ENCODE data around the gene GYS1.
A peak's percentile ranks its signal among the peaks of the same experiment; 100 is the strongest.
"Not testable (repeated sequence)": the region's sequence is repeated elsewhere in the genome, so short reads cannot be mapped to it uniquely, and the experiment has no call there.

Gene GYS1

GRCh38 chr19:48925240-48925843 is 67.8 kb downstream of the GYS1 start:
- H2BK5ac ChIP-seq (ENCODE audit: low read length) = no peak overlapping the region
- no peaks in the 10 kb centered on the region for H3K79me1 ChIP-seq (ENCODE audit: low read length)
- H4K5ac ChIP-seq (ENCODE audit: low read length) = no peak overlapping the region
- no peak overlapping the region for H3K4ac ChIP-seq (ENCODE audit: low read depth, low read length)
- peak; percentile 26 for DNase-seq
- no peak overlapping the region for H2BK120ac ChIP-seq (ENCODE audit: low read depth, low read length)
- no peak overlapping the region for H3K9ac ChIP-seq (ENCODE audit: low read length)
- no peaks in the 10 kb centered on the region for H3K27me3 ChIP-seq (ENCODE audit: insufficient read depth, low read length, poor library complexity)
- no peak overlapping the region for H3K27ac ChIP-seq (ENCODE audit: low read depth, low read length)
- H4K8ac ChIP-seq (ENCODE audit: low read depth, low read length) = no peak overlapping the region
- no peak overlapping the region for H2AK5ac ChIP-seq (ENCODE audit: low read length)
- H3K4me2 ChIP-seq (ENCODE audit: low read length) = no peak overlapping the region
- H3K23ac ChIP-seq (ENCODE audit: low read length) = no peak overlapping the region
- no peak overlapping the region for H3K56ac ChIP-seq (ENCODE audit: low read length)
- no peak overlapping the region for H3K4me3 ChIP-seq (ENCODE audit: low read length)
- no CpG with 5 or more reads among the region's 11 CpGs for WGBS (ENCODE audit: extremely low coverage, insufficient coverage, low lambda C conversion rate)
- no peaks in the 10 kb centered on the region for H3K79me2 ChIP-seq (ENCODE audit: control insufficient read depth, insufficient read depth, low read length)
- H3K4me1 ChIP-seq (ENCODE audit: control insufficient read depth, low read depth, low read length) = no peaks in the 10 kb centered on the region
- H3K18ac ChIP-seq (ENCODE audit: low read length) = no peak overlapping the region
- no peak overlapping the region for H2BK15ac ChIP-seq (replicated peaks; ENCODE audit: low read depth)
- H3K36me3 ChIP-seq (ENCODE audit: control insufficient read depth, insufficient read depth, low read length) = peaks cover 2% of the 10 kb centered on the region

DNA sequence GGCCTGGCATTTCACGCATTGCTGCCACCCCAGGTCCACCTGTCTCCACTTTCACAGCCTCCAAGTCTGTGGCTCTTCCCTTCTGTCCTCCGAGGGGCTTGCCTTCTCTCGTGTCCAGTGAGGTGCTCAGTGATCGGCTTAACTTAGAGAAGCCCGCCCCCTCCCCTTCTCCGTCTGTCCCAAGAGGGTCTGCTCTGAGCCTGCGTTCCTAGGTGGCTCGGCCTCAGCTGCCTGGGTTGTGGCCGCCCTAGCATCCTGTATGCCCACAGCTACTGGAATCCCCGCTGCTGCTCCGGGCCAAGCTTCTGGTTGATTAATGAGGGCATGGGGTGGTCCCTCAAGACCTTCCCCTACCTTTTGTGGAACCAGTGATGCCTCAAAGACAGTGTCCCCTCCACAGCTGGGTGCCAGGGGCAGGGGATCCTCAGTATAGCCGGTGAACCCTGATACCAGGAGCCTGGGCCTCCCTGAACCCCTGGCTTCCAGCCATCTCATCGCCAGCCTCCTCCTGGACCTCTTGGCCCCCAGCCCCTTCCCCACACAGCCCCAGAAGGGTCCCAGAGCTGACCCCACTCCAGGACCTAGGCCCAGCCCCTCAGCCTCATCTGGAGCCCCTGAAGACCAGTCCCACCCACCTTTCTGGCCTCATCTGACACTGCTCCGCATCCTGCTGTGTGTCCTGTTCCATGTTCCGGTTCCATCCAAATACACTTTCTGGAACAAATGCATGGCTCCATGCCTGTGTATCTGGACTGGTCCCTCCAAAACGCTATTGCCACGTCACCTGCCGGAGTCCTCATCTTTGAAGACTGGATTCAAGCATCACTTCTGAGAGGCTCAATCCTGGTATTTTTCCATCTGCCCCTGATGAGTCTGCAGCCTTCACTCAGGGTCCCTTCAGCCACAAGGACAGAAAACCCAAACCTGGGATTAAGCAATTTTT is 70.3 kb downstream of the GYS1 start:
- no peak overlapping the region for H3K56ac ChIP-seq (ENCODE audit: low read length)
- no peak overlapping the region for H3K4me3 ChIP-seq (ENCODE audit: low read length)
- H3K4me1 ChIP-seq (ENCODE audit: control insufficient read depth, low read depth, low read length) = no peaks in the 10 kb centered on the region
- no peak overlapping the region for H2AK5ac ChIP-seq (ENCODE audit: low read length)
- H3K36me3 ChIP-seq (ENCODE audit: control insufficient read depth, insufficient read depth, low read length) = peaks cover 2% of the 10 kb centered on the region
- H3K27ac ChIP-seq (ENCODE audit: low read depth, low read length) = no peak overlapping the region
- no peaks in the 10 kb centered on the region for H3K79me2 ChIP-seq (ENCODE audit: control insufficient read depth, insufficient read depth, low read length)
- no peak overlapping the region for H4K5ac ChIP-seq (ENCODE audit: low read length)
- no peak overlapping the region for H4K8ac ChIP-seq (ENCODE audit: low read depth, low read length)
- no peaks in the 10 kb centered on the region for H3K27me3 ChIP-seq (ENCODE audit: insufficient read depth, low read length, poor library complexity)
- no peak overlapping the region for H2BK120ac ChIP-seq (ENCODE audit: low read depth, low read length)
- no peak overlapping the region for H2BK15ac ChIP-seq (replicated peaks; ENCODE audit: low read depth)
- H3K4me2 ChIP-seq (ENCODE audit: low read length) = no peak overlapping the region
- H3K23ac ChIP-seq (ENCODE audit: low read length) = no peak overlapping the region
- no peak overlapping the region for H3K9ac ChIP-seq (ENCODE audit: low read length)
- H3K79me1 ChIP-seq (ENCODE audit: low read length) = no peaks in the 10 kb centered on the region
- H3K18ac ChIP-seq (ENCODE audit: low read length) = no peak overlapping the region
- no peak overlapping the region for H2BK5ac ChIP-seq (ENCODE audit: low read length)
- WGBS (ENCODE audit: extremely low coverage, insufficient coverage, low lambda C conversion rate) = no CpG with 5 or more reads among the region's 18 CpGs
- H3K4ac ChIP-seq (ENCODE audit: low read depth, low read length) = no peak overlapping the region
- no peak for DNase-seq

DNA sequence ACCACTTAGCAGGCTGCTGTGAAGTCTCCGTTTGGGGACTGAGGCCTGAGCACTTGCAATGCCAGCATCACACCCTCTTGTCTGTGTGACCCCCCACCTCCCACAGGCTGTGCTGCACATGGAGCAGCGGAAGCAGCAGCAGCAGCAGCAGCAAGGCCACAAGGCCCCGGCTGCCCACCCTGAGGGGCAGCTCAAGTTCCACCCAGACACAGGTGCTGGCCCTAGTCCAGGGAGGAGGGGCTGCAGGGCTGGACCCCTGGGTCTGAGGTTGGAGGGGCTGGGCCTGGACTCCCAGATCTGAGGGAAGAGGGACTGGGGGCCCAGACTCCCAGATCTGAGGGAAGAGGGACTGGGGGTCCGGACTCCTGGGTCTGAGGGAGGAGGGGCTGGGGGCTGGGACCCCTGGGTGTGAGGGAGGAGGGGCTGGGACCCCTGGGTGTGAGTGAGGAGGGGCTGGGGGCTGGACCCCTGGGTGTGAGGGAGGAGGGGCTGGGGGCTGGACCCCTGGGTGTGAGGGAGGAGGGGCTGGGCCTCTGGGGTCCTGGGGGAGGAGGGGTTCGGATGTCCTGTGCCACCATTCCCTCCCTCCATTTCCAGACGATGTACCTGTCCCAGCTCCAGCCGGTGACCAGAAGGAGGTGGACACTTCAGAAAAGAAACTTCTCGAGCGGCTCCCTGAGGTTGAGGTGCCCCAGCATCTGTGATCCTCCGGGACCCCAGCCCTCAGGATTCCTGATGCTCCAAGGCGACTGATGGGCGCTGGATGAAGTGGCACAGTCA is 71.2 kb downstream of the GYS1 start:
- no peaks in the 10 kb centered on the region for H3K4me1 ChIP-seq (ENCODE audit: control insufficient read depth, low read depth, low read length)
- no peak overlapping the region for H2BK15ac ChIP-seq (replicated peaks; ENCODE audit: low read depth)
- no peak overlapping the region for H2BK120ac ChIP-seq (ENCODE audit: low read depth, low read length)
- H3K56ac ChIP-seq (ENCODE audit: low read length) = no peak overlapping the region
- H3K27ac ChIP-seq (ENCODE audit: low read depth, low read length) = no peak overlapping the region
- H3K4ac ChIP-seq (ENCODE audit: low read depth, low read length) = no peak overlapping the region
- no peak overlapping the region for H3K18ac ChIP-seq (ENCODE audit: low read length)
- H4K8ac ChIP-seq (ENCODE audit: low read depth, low read length) = no peak overlapping the region
- peaks cover 2% of the 10 kb centered on the region for H3K36me3 ChIP-seq (ENCODE audit: control insufficient read depth, insufficient read depth, low read length)
- no peak overlapping the region for H3K23ac ChIP-seq (ENCODE audit: low read length)
- H3K27me3 ChIP-seq (ENCODE audit: insufficient read depth, low read length, poor library complexity) = no peaks in the 10 kb centered on the region
- no peak overlapping the region for H4K5ac ChIP-seq (ENCODE audit: low read length)
- no peak overlapping the region for H3K4me3 ChIP-seq (ENCODE audit: low read length)
- no peak overlapping the region for H2AK5ac ChIP-seq (ENCODE audit: low read length)
- H3K79me2 ChIP-seq (ENCODE audit: control insufficient read depth, insufficient read depth, low read length) = no peaks in the 10 kb centered on the region
- no peak for DNase-seq
- no peak overlapping the region for H3K9ac ChIP-seq (ENCODE audit: low read length)
- no peaks in the 10 kb centered on the region for H3K79me1 ChIP-seq (ENCODE audit: low read length)
- no CpG with 5 or more reads among the region's 12 CpGs for WGBS (ENCODE audit: extremely low coverage, insufficient coverage, low lambda C conversion rate)
- H3K4me2 ChIP-seq (ENCODE audit: low read length) = no peak overlapping the region
- H2BK5ac ChIP-seq (ENCODE audit: low read length) = no peak overlapping the region

GRCh38 chr19:48920949-48921348 is 72.2 kb downstream of the GYS1 start:
- Histone ChIP-seq H2BK120ac (ENCODE audit: low read depth, low read length) (no peak overlapping the region), H4K5ac (ENCODE audit: low read length) (no peak overlapping the region), H3K23ac (ENCODE audit: low read length) (no peak overlapping the region), H3K27me3 (ENCODE audit: insufficient read depth, low read length, poor library complexity) (no peaks in the 10 kb centered on the region), H4K8ac (ENCODE audit: low read depth, low read length) (no peak overlapping the region), H3K4me3 (ENCODE audit: low read length) (no peak overlapping the region), H2BK15ac (replicated peaks; ENCODE audit: low read depth) (no peak overlapping the region), H3K56ac (ENCODE audit: low read length) (no peak overlapping the region), H2AK5ac (ENCODE audit: low read length) (no peak overlapping the region), H3K79me1 (ENCODE audit: low read length) (no peaks in the 10 kb centered on the region), H3K4me2 (ENCODE audit: low read length) (no peak overlapping the region), H3K4me1 (ENCODE audit: control insufficient read depth, low read depth, low read length) (no peaks in the 10 kb centered on the region), H3K79me2 (ENCODE audit: control insufficient read depth, insufficient read depth, low read length) (no peaks in the 10 kb centered on the region), H3K4ac (ENCODE audit: low read depth, low read length) (no peak overlapping the region), H3K18ac (ENCODE audit: low read length) (no peak overlapping the region), H3K36me3 (ENCODE audit: control insufficient read depth, insufficient read depth, low read length) (peaks cover 2% of the 10 kb centered on the region), H3K9ac (ENCODE audit: low read length) (no peak overlapping the region), H2BK5ac (ENCODE audit: low read length) (no peak overlapping the region), H3K27ac (ENCODE audit: low read depth, low read length) (no peak overlapping the region)
- no CpG with 5 or more reads among the region's 10 CpGs for WGBS (ENCODE audit: extremely low coverage, insufficient coverage, low lambda C conversion rate)
- DNase-seq = no peak

- not testable (repeated sequence) for H3K4me2 ChIP-seq (ENCODE audit: low read length); H3K36me3 ChIP-seq (ENCODE audit: control insufficient read depth, insufficient read depth, low read length); H3K79me2 ChIP-seq (ENCODE audit: control insufficient read depth, insufficient read depth, low read length); H2AK5ac ChIP-seq (ENCODE audit: low read length); H3K18ac ChIP-seq (ENCODE audit: low read length); H3K23ac ChIP-seq (ENCODE audit: low read length); H3K27me3 ChIP-seq (ENCODE audit: insufficient read depth, low read length, poor library complexity); H2BK15ac ChIP-seq (replicated peaks; ENCODE audit: low read depth); H2BK120ac ChIP-seq (ENCODE audit: low read depth, low read length); DNase-seq; H3K9ac ChIP-seq (ENCODE audit: low read length); H3K4ac ChIP-seq (ENCODE audit: low read depth, low read length); H2BK5ac ChIP-seq (ENCODE audit: low read length); H3K79me1 ChIP-seq (ENCODE audit: low read length); H4K5ac ChIP-seq (ENCODE audit: low read length); H3K56ac ChIP-seq (ENCODE audit: low read length); H4K8ac ChIP-seq (ENCODE audit: low read depth, low read length); H3K4me1 ChIP-seq (ENCODE audit: control insufficient read depth, low read depth, low read length); H3K27ac ChIP-seq (ENCODE audit: low read depth, low read length); H3K4me3 ChIP-seq (ENCODE audit: low read length)
- WGBS (ENCODE audit: extremely low coverage, insufficient coverage, low lambda C conversion rate) = no CpG with 5 or more reads among the region's 8 CpGs
These were observed 73.8 kb downstream of the GYS1 start for GRCh38 chr19:48919271-48919670.
